NT2/D1 (cell line): ENCODE results near the gene NUMB.

Source experiments
- DNase-seq: peaks from one replicate; pipeline ENCODE4 v3.0.0-alpha.2; 2011; ENCODE audit warnings: low read depth, low spot score
- H3K27me3 ChIP-seq: 2 replicates; pipeline ENCODE4 v1.6.0; 2011; ENCODE audit warnings: mild to moderate bottlenecking; ENCODE audit not compliant: insufficient read length, insufficient read depth
- H3K36me3 ChIP-seq: 2 replicates; pipeline ENCODE4 v1.6.1; 2011; ENCODE audit warnings: mild to moderate bottlenecking, low read length, mixed read lengths; ENCODE audit not compliant: insufficient read depth, insufficient read length
- H3K4me1 ChIP-seq: 2 replicates; pipeline ENCODE4 v1.5.1; 2011; ENCODE audit not compliant: insufficient read depth, insufficient read length
- H3K4me3 ChIP-seq: 2 replicates; pipeline ENCODE4 v1.5.1; 2011; ENCODE audit warnings: low read depth; ENCODE audit not compliant: insufficient read length
- H3K9ac ChIP-seq: 2 replicates; pipeline ENCODE4 v1.6.0; 2011; ENCODE audit warnings: low read depth; ENCODE audit not compliant: insufficient read length
- H3K9me3 ChIP-seq: 2 replicates; pipeline ENCODE4 v1.5.1; 2011; ENCODE audit warnings: mild to moderate bottlenecking, low read length; ENCODE audit not compliant: insufficient read depth
- SUZ12 ChIP-seq: IDR thresholded peaks from 2 replicates; pipeline ENCODE4 v1.6.1; 2011; ENCODE audit not compliant: insufficient read length, insufficient read depth; ENCODE audit errors: extremely low read depth
- YY1 ChIP-seq: IDR thresholded peaks from 2 replicates; pipeline ENCODE4 v1.6.1; 2011; ENCODE audit not compliant: insufficient read length, insufficient read depth
- ZNF274 ChIP-seq: IDR thresholded peaks from 2 replicates; pipeline ENCODE4 v1.6.1; 2011; ENCODE audit warnings: mild to moderate bottlenecking, low read depth, low read length

NUMB gene

GRCh38 chr14:73251516-73252215 is 206.7 kb downstream of the NUMB start:
- Histone ChIP-seq H3K9ac (no peak overlapping the region), H3K9me3 (no peaks in the 10 kb centered on the region), H3K36me3 (no peaks in the 10 kb centered on the region), H3K4me1 (peaks cover 6% of the 10 kb centered on the region), H3K27me3 (no peaks in the 10 kb centered on the region), H3K4me3 (no peak overlapping the region)
- no peak for TF ChIP-seq YY1
- TF ChIP-seq ZNF274 = no peak
- no peak for TF ChIP-seq SUZ12
- DNase-seq = no peak

GRCh38 chr14:73250781-73251500 is 207.4 kb downstream of the NUMB start:
- Histone ChIP-seq H3K9ac (no peak overlapping the region), H3K27me3 (no peaks in the 10 kb centered on the region), H3K9me3 (no peaks in the 10 kb centered on the region), H3K36me3 (no peaks in the 10 kb centered on the region), H3K4me1 (peaks cover 6% of the 10 kb centered on the region), H3K4me3 (no peak overlapping the region)
- no peak for TF ChIP-seq SUZ12
- no peak for TF ChIP-seq YY1
- no peak for TF ChIP-seq ZNF274
- DNase-seq = no peak

GRCh38 chr14:73250317-73250713 is 208.0 kb downstream of the NUMB start:
- DNase-seq = no peak
- Histone ChIP-seq H3K36me3 (no peaks in the 10 kb centered on the region), H3K9me3 (no peaks in the 10 kb centered on the region), H3K9ac (no peak overlapping the region), H3K4me3 (no peak overlapping the region), H3K4me1 (peaks cover 6% of the 10 kb centered on the region), H3K27me3 (no peaks in the 10 kb centered on the region)
- no peak for TF ChIP-seq YY1
- no peak for TF ChIP-seq ZNF274
- TF ChIP-seq SUZ12 = no peak

- Histone ChIP-seq H3K9ac (no peak overlapping the region), H3K4me1 (peaks cover 6% of the 10 kb centered on the region), H3K36me3 (no peaks in the 10 kb centered on the region), H3K9me3 (no peaks in the 10 kb centered on the region), H3K27me3 (no peaks in the 10 kb centered on the region), H3K4me3 (no peak overlapping the region)
- no peak for DNase-seq
- TF ChIP-seq YY1 (no peak), SUZ12 (no peak), ZNF274 (no peak)
Observed at GRCh38 chr14:73249564-73250316, 208.6 kb downstream of the NUMB start.

GRCh38 chr14:73249108-73249507 is 209.2 kb downstream of the NUMB start:
- no peak overlapping the region for H3K4me3 ChIP-seq
- H3K9ac ChIP-seq = no peak overlapping the region
- H3K9me3 ChIP-seq = no peaks in the 10 kb centered on the region
- H3K36me3 ChIP-seq = no peaks in the 10 kb centered on the region
- peaks cover 6% of the 10 kb centered on the region for H3K4me1 ChIP-seq
- no peaks in the 10 kb centered on the region for H3K27me3 ChIP-seq
- DNase-seq = no peak
- TF ChIP-seq ZNF274 (no peak), YY1 (no peak), SUZ12 (no peak)

GRCh38 chr14:73248108-73248868 is 210.1 kb downstream of the NUMB start:
- H3K9me3 ChIP-seq = no peaks in the 10 kb centered on the region
- no peak overlapping the region for H3K4me3 ChIP-seq
- H3K4me1 ChIP-seq = peaks cover 6% of the 10 kb centered on the region
- no peak overlapping the region for H3K9ac ChIP-seq
- TF ChIP-seq YY1 (no peak), SUZ12 (no peak), ZNF274 (no peak)
- no peak for DNase-seq
- H3K36me3 ChIP-seq = no peaks in the 10 kb centered on the region
- no peaks in the 10 kb centered on the region for H3K27me3 ChIP-seq
